Smooth muscle cell of the brain vasculature (primary cell): ENCODE results near the gene ABHD18.
"Not testable (repeated sequence)": the region's sequence is repeated elsewhere in the genome, so short reads cannot be mapped to it uniquely, and the experiment has no call there.

ENCODE experiments used
- DNase-seq: peaks from one replicate; pipeline ENCODE4 v3.0.0-alpha.2; 2012; ENCODE audit warnings: low read depth, low spot score

ABHD18 gene

GRCh38 chr4:127965062-127965802, at the start of gene ABHD18, which contains the start of gene MFSD8:
TSS of gene ABHD18 (plus strand) at chr4:127965406. CDS start at chr4:127982956, 17,550 bp downstream.
TSS of gene MFSD8 (minus strand) at chr4:127965173. CDS start at chr4:127965133, 40 bp downstream.
- DNase-seq: peak; percentile 98

- no peak for DNase-seq
Observed at GRCh38 chr4:127916512-127916911, 48.7 kb upstream of the ABHD18 start.

GRCh38 chr4:127917151-127917550, 48.1 kb upstream of the ABHD18 start:
- no peak for DNase-seq

- no peak for DNase-seq
Observed at GRCh38 chr4:127920521-127920920, 44.7 kb upstream of the ABHD18 start.

- no peak for DNase-seq
Observed at GRCh38 chr4:127922226-127922625, 43.0 kb upstream of the ABHD18 start.

- not testable (repeated sequence) for DNase-seq
Observed at GRCh38 chr4:127925720-127926119, 39.5 kb upstream of the ABHD18 start.

- no peak for DNase-seq
Observed at GRCh38 chr4:127930175-127930574, 35.0 kb upstream of the ABHD18 start.

- not testable (repeated sequence) for DNase-seq
Observed at GRCh38 chr4:127931836-127932235, 33.4 kb upstream of the ABHD18 start.

GRCh38 chr4:127936974-127937373, 28.2 kb upstream of the ABHD18 start:
- no peak for DNase-seq

- DNase-seq: no peak
Observed at GRCh38 chr4:127957105-127957504, 8.1 kb upstream of the ABHD18 start.

GRCh38 chr4:127959794-127960193, 5.4 kb upstream of the ABHD18 start:
- no peak for DNase-seq

- DNase-seq: not testable (repeated sequence)
Observed at GRCh38 chr4:127963633-127964398, 1.4 kb upstream of the ABHD18 start.

GRCh38 chr4:127964426-127965061, 662 bp upstream of the ABHD18 start:
- DNase-seq: peak; percentile 2

GRCh38 chr4:127965803-127966175, 583 bp downstream of the ABHD18 start:
- no peak for DNase-seq

GRCh38 chr4:127967141-127967775, 2.1 kb downstream of the ABHD18 start:
- no peak for DNase-seq

GRCh38 chr4:127968586-127968985, 3.4 kb downstream of the ABHD18 start:
- DNase-seq: no peak

- DNase-seq: not testable (repeated sequence)
Observed at GRCh38 chr4:127970925-127971324, 5.7 kb downstream of the ABHD18 start.

GRCh38 chr4:127975121-127975770, 10.0 kb downstream of the ABHD18 start:
- no peak for DNase-seq

GRCh38 chr4:127978930-127979329, 13.7 kb downstream of the ABHD18 start:
- DNase-seq: no peak

- no peak for DNase-seq
Observed at GRCh38 chr4:127982445-127982844, 17.2 kb downstream of the ABHD18 start.

GRCh38 chr4:127985989-127986388, 20.8 kb downstream of the ABHD18 start:
- DNase-seq: no peak
